Transverse colon (tissue), 4 donors: Measurements from ENCODE around the gene S100A11. TPM values are rescaled to one million over a fixed set of nuclear protein-coding genes. Genes with fewer than 3 reads are reported as not detected.

Experiments
- DNase-seq: peaks from one replicate; pipeline ENCODE4 v3.0.0-alpha.2; 2019
- H3K27ac ChIP-seq, 4 donors: fragments of 200-600 bp; sonication (generic); 2 replicates each; pipeline ENCODE4 v1.5.1; 2016 to 2018; ENCODE audit warnings: inconsistent platforms in 4 of 4
- H3K27me3 ChIP-seq: fragments of 200-600 bp; sonication (generic); 2 replicates; pipeline ENCODE4 v1.5.1; 2017; ENCODE audit warnings: inconsistent platforms
- H3K36me3 ChIP-seq, 4 donors: fragments of 200-600 bp; sonication (generic); 2 replicates each; pipeline ENCODE4 v1.5.1; 2017 to 2019; ENCODE audit warnings: inconsistent platforms in 4 of 4
- H3K4me1 ChIP-seq, 4 donors: fragments of 200-600 bp; sonication (generic); 2 replicates each; pipeline ENCODE4 v1.5.1; 2017 to 2020; ENCODE audit warnings: inconsistent platforms in 4 of 4
- H3K4me3 ChIP-seq, 4 donors: fragments of 200-600 bp; sonication (generic); 1 replicate in 1 of 4; 2 replicates in 3 of 4; pipeline versions ENCODE4 v1.5.1 to v1.6.1; 2017 to 2019; ENCODE audit warnings: inconsistent platforms in 4 of 4
- H3K9me3 ChIP-seq, 2 donors: fragments of 200-600 bp; sonication (generic); 2 replicates each; pipeline ENCODE4 v1.5.1; 2017 to 2019; ENCODE audit warnings: inconsistent platforms in 2 of 2
- CTCF ChIP-seq, 5 experiments: fragments of 200-600 bp in 3 of 5; fragments of 450-650 bp in 2 of 5; sonication (generic) in 3 of 5; IDR thresholded peaks; 1 replicate in 2 of 5; 2 replicates in 3 of 5; pipeline ENCODE4 v1.5.1; 2016 to 2017; ENCODE audit warnings: antibody characterized with exemption in 5 of 5, inconsistent platforms in 3 of 5, mild to moderate bottlenecking in 2 of 5, moderate library complexity in 1 of 5
- EP300 ChIP-seq: sonication (generic); formaldehyde crosslinking; IDR thresholded peaks from one replicate; pipeline ENCODE4 v1.6.1; 2017; ENCODE audit warnings: antibody characterized with exemption, low read depth
- POLR2A ChIP-seq: fragments of 450-650 bp; IDR thresholded peaks from one replicate; pipeline ENCODE4 v1.6.1; 2016; ENCODE audit warnings: antibody characterized with exemption, mild to moderate bottlenecking, moderate library complexity
- POLR2AphosphoS5 ChIP-seq, 3 donors: sonication (generic); formaldehyde crosslinking; IDR thresholded peaks; one replicate each; pipeline ENCODE4 v1.6.1; 2016; ENCODE audit warnings: antibody characterized with exemption in 3 of 3
- WGBS, 2 donors: methylation state at CpG; one replicate each; pipeline ENCODE4 v1.1.5; 2018; ENCODE audit warnings: low coverage in 1 of 2; 5-methylcytosine and 5-hydroxymethylcytosine counted together
- in situ Hi-C, 4 donors: fragments of 200-750 bp; cut with MboI; loops; one replicate each; pipeline versions ENCODE4 v1.15.0 to v1.15.1; 2017; ENCODE audit warnings: low sequenced_read_pairs in 3 of 4, low pct_ligation_motif_present in 1 of 4, low pct_unique_long_range_greater_than_20kb in 1 of 4
- intact Hi-C: fragments of 100-400 bp; cut with DNase I; formaldehyde crosslinking; loops from one replicate; pipeline ENCODE4 v1.15.1; 2023; ENCODE audit warnings: low total_unique reads
- total RNA-seq, 4 donors: library from RNA; depleted of rRNA; stranded (reverse); fragments of >200 nt; gene quantifications; one replicate each; pipeline ENCODE4 v1.1.0, GENCODE V29; 2016

S100A11 gene
- total RNA-seq, 4 donors from 2014 or later: 35.6 to 108 (median 54.8) TPM

GRCh38 chr1:152024223-152024622 lies 12.6 kb downstream of the S100A11 start:
- no peak for DNase-seq
- Histone ChIP-seq H3K4me1 (no peaks in the 10 kb centered on the region), H3K36me3 (no peaks in the 10 kb centered on the region), H3K9me3 (no peaks in the 10 kb centered on the region), H3K27me3 (no peaks in the 10 kb centered on the region), H3K4me3 (no peak overlapping the region), H3K27ac (no peak overlapping the region)
- intact Hi-C loops (no loop called here), in situ Hi-C loops (loop anchor here in 2 of 4 donors (25.0 kb wide), 1 partner anchor 112 kb away; the partner anchor contains the start of gene THEM4 (in 2 of the 2))
- 61 to 64% methylated on average over 2 to 4 of the region's 4 CpGs for WGBS, 2 donors
- TF ChIP-seq POLR2AphosphoS5 (IDR thresholded peaks at IDR 0.05): no peak
- no peak for TF ChIP-seq EP300
- TF ChIP-seq POLR2A: no peak
- no peak for TF ChIP-seq CTCF (IDR thresholded peaks at IDR 0.05)

GRCh38 chr1:152023221-152023620 lies 13.6 kb downstream of the S100A11 start:
- DNase-seq: no peak
- intact Hi-C loops (no loop called here), in situ Hi-C loops (loop anchor here in 2 of 4 donors (25.0 kb wide), 1 partner anchor 111 kb away; the partner anchor contains the start of gene THEM4 (in 2 of the 2))
- H3K36me3 ChIP-seq: no peaks in the 10 kb centered on the region
- 83 to 91% methylated on average over 2 to 4 of the region's 4 CpGs for WGBS, 2 donors
- no peaks in the 10 kb centered on the region for H3K9me3 ChIP-seq
- H3K4me1 ChIP-seq: no peaks in the 10 kb centered on the region
- H3K27ac ChIP-seq: no peak overlapping the region
- no peak for TF ChIP-seq POLR2AphosphoS5 (IDR thresholded peaks at IDR 0.05)
- TF ChIP-seq CTCF (IDR thresholded peaks at IDR 0.05): no peak
- no peak for TF ChIP-seq EP300
- TF ChIP-seq POLR2A: no peak
- H3K27me3 ChIP-seq: no peaks in the 10 kb centered on the region
- no peak overlapping the region for H3K4me3 ChIP-seq

- WGBS, 2 donors: 78% methylated on average over 3 of the region's 3 CpGs; no CpG with 5 or more reads in 1 of the 2 donors
- no peaks in the 10 kb centered on the region for H3K27me3 ChIP-seq
- H3K36me3 ChIP-seq: no peaks in the 10 kb centered on the region
- no peaks in the 10 kb centered on the region for H3K9me3 ChIP-seq
- no peaks in the 10 kb centered on the region for H3K4me1 ChIP-seq
- H3K4me3 ChIP-seq: no peak overlapping the region
- DNase-seq: no peak
- in situ Hi-C loops: loop anchor here in 2 of 4 donors (25.0 kb wide), 1 partner anchor 110 kb away; the partner anchor contains the start of gene THEM4 (in 2 of the 2)
- no peak for TF ChIP-seq CTCF (IDR thresholded peaks at IDR 0.05)
- TF ChIP-seq POLR2AphosphoS5 (IDR thresholded peaks at IDR 0.05): no peak
- TF ChIP-seq POLR2A: no peak
- no peak for TF ChIP-seq EP300
- intact Hi-C loops: no loop called here
- H3K27ac ChIP-seq: no peak overlapping the region
These were observed 14.3 kb downstream of the S100A11 start for GRCh38 chr1:152022474-152022873.

- 90% methylated on average over 7 of the region's 7 CpGs; no CpG with 5 or more reads in 1 of the 2 donors for WGBS, 2 donors
- intact Hi-C loops (no loop called here), in situ Hi-C loops (loop anchor here in 2 of 4 donors (25.0 kb wide), 1 partner anchor 109 kb away; the partner anchor contains the start of gene THEM4 (in 2 of the 2))
- no peaks in the 10 kb centered on the region for H3K36me3 ChIP-seq
- H3K4me3 ChIP-seq: no peak overlapping the region
- no peaks in the 10 kb centered on the region for H3K4me1 ChIP-seq
- H3K9me3 ChIP-seq: no peaks in the 10 kb centered on the region
- H3K27ac ChIP-seq: no peak overlapping the region
- H3K27me3 ChIP-seq: no peaks in the 10 kb centered on the region
- no peak for DNase-seq
- TF ChIP-seq POLR2A (no peak), CTCF (IDR thresholded peaks at IDR 0.05) (no peak), POLR2AphosphoS5 (IDR thresholded peaks at IDR 0.05) (no peak), EP300 (no peak)
These were observed 15.2 kb downstream of the S100A11 start for GRCh38 chr1:152021569-152021968.
